ENCODE data around the gene TDRD1.

DNA sequence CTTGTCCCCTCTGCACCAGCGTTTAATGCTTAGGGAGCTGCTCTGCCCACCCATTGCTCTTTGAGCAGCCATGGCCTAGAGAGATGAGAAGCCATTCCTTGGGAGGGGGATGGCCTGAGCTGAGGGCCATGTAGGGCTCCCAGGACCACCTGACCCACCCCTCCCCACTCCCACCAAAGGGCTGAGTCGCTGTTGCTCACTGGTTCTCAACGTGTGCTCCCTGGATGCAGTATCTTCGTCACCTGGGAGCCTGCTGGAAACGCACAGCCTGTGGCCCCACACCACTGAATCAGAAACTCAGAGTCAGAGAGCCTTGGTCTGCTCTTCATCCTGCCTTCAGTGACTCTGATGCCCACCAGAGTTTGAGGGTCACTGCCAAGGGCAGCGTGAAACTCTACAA, 96.9 kb downstream of the TDRD1 start:
- TF ChIP-seq EZH2 (IDR thresholded peaks at IDR 0.05; ENCODE audit: insufficient read depth, poor library complexity, severe bottlenecking) = no peak
- no peak for TF ChIP-seq EZH2phosphoT487 (IDR thresholded peaks at IDR 0.05; ENCODE audit: insufficient read depth, low read depth)
